SIG-M5 treated with dmso at 0.1 percent for 504 hours (cell line): ENCODE results near the gene FETUB.
"Not testable (repeated sequence)": the region's sequence is repeated elsewhere in the genome, so short reads cannot be mapped to it uniquely, and the experiment has no call there.

ENCODE experiments used
- DNase-seq: peaks from one replicate; lab custom pipeline; 2025; ENCODE audit not compliant: unreplicated experiment; lab: John Stamatoyannopoulos, UW

The FETUB gene

DNA sequence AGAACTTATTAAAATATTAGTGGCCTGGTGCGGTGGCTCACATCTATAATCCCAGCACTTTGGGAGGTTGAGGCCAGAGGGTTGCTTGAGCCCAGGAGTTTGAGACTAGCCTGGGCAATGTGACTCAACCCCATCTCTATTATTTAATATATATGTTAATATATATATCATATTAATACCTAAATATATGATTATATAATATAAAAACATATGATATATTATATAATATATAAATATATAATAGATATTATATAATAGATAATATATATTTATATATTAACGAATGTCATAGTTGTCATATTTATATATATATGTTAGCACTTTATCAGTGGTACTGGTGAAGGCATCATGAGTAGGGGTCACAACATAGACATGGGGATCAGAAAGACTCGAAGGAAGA is 30.9 kb downstream of the FETUB start:
- DNase-seq, result no peak

GRCh38 chr3:186678604-186679003 is 38.4 kb downstream of the FETUB start:
- DNase-seq, result no peak

GRCh38 chr3:186679151-186679550 is 39.0 kb downstream of the FETUB start:
- DNase-seq, result no peak

DNA sequence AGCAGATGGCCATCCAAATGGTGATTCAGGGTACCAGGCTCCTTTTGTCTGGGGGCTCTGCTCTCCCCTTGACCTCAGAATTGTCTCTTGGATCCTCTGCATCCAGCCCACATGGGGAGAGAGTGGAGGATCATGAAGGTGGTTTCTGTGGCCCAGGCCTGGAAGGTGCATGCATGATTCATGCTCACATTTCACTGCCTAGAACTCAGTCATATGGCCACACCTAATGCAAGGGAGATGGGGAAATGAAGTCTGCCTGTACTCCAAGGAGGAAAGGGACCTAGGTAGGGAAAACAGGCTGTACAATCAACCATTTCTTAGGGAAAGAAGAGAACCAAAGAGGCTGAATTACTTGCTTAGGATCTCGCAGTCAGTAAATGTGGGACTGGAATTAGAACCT is 40.7 kb downstream of the FETUB start:
- DNase-seq, result no peak

DNA sequence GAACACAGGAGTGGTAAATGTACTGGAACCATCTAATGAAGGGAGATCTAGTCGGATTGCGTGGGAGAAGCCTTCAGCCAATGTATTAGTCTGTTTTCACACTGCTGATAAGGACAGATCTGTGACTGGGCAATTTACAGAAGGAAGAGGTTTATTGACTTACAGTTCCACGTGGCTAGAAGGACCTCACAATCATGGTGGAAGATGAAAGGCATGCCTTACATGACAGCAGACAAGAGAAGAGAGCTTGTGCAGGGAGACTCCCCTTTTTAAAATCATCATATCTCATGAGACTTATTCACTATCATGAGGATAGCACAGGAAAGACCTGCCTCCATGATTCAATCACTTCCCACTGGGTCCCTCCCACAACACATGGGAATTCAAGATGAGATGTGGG is 42.6 kb downstream of the FETUB start:
- DNase-seq, result no peak

DNA sequence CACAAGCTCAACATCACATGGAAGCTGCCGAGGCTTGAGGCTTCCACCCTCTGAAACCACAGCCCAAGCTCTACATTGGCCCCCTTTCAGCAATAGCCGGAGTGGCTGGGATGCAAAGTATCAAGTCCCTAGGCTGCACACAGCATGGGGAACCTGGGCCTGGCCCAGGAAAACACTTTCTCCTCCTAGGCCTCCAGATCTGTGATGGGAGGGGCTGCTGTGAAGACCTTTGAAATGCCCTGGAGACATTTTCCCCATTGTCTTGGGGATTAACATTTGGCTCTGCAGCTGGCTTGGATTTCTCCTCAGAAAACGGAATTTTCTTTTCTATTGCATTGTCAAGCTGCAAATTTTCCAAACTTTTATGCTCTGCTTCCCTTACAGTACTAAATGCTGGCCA is 43.8 kb downstream of the FETUB start:
- no peak for DNase-seq

- not testable (repeated sequence) for DNase-seq
Observed at GRCh38 chr3:186686475-186686874, 46.3 kb downstream of the FETUB start.

- no peak for DNase-seq
Observed at GRCh38 chr3:186687120-186687651, 47.0 kb downstream of the FETUB start.

DNA sequence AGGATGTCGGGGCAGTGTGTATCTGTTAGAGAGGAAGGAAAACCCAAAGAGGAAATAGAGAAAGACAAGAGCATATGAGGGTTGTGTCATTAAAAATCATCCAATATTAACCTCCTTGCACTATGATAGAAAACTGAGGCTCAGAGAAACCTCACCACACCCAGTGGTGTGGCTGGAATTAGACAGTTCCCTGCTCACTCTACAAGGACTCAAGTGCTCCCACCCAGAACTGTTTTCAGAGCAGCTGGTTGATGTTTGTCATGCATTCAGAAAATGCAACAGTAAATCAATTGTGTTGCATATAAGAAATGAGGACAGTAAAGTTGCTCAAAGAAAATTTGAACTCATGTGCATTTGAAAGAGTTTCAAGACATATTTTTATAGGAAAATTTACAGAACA is 50.1 kb downstream of the FETUB start:
- DNase-seq, result not testable (repeated sequence)

DNA sequence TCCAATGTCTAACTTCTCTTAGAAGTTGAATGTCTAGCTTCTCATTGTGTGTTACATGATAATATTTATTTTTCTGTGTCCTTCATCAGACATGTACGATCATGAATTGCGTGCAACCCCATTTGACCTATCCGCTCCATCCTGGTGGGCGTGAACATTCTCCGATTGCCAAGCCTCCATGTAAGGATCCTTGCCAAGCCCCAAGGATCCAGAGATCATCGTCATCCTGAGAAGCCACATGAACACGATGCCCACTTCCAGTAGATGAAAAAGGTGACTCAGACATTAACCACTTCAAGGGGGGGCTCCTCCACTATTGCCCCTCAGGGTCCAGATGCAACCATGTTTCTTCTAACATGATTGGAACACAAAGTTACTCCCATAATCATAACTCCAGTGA is 51.5 kb downstream of the FETUB start:
- no peak for DNase-seq

DNA sequence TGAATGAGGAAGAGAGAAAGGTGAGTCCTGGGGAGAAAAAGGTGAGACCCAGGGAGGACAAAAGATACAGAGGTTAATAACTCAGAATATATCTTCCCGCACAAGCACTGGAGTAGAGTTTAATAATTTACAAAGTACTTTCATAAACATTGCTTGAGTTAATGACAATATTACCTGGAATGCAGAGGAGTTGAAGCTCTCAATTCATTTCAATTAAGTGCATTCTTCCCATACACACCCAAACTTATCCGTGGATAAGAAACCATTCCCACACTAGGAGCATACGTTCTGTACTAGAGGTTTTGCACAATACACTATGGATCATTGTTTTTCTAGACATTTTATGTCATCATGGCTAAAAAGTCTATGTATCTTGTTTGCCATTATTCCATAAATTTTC is 53.6 kb downstream of the FETUB start:
- DNase-seq, result no peak

DNA sequence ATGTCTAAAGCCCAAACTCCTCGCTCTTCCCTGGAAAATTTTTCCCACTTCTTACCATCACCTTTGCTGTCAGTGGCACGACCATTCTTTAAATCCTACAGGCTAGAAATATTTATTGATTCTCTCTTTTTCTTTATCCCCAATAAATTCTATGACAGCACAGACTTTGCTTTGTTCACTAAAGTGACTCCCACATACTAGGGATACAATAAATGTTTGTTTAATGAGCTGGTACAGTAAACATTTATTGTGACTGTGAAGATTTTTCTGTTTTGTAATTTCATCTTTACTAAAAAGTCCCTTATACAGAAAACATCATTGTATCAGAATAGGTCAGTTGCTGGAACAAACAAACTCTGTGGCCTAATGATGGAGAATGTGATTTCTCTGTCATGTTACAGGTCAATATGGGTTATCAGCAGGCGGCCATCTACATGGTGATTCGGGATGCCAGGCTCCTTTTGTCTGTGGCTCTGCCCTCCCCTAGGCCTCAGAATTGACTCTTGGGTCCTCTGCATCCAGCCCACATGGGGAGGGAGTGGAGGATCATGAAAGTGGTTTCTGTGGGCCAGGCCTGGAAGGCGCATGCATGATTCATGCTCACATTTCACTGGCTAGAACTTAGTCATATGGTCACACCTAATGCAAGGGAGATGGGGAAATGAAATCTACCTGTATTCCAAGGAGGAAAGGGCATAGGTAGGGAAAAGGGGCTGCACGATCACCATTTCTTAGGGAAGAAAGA is 54.3 kb downstream of the FETUB start:
- DNase-seq, result no peak

DNA sequence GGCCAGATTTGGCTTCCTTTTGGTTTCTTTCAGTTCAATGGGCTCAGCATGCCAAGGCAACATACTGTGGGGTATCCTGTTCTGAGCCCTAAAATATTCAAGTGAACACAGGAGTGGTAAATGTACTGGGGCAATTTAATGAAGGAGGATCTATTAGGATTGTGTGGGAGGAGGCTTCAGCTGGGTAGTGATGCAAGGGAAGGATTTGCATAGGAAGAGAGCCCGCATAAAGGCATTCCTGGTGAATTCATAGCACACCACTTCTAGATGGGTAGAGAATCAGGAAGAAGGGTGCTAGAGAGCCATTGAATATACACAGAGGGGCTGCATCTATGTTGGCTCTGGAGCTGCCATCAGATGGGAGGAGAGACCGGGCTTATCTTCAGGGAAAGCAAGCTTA is 56.3 kb downstream of the FETUB start:
- DNase-seq, result no peak

DNA sequence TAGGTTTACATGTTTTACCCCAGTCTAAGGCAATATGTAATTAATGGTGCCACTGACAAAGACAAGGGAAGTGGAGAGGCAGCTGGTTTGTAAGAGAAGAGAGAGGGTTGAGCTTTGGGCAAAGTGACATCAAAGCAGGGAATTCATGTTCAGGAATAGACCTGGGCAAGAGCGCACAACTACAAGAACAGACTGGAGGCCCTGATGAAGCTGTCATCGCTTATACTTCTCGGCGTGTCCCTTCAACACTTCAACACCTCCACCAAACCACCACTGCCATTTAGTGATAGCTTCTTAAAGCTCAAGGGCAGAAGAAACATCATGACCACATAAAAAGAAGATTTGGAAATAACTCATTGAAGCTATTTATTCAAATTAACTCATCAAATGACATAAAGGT is 57.3 kb downstream of the FETUB start:
- DNase-seq, result no peak

DNA sequence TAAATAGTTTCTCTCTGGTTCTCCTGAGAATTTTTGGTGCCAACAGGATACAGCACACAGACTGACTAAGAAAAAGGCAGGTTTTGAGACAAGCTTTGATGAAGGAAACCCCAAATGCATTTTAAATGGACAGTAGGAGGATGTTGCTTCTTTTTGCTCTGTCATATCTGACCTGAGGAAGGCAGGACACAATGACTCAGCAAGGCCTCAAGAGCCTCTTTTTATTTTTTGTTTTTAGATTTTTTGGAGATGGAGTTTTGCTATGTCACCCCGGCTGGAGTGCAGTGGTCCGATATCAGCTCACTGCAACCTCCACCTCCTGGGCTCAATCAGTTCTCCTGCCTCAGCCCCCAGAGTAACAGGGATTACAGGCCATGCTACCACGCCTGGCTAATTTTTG is 60.1 kb downstream of the FETUB start:
- DNase-seq, result no peak

GRCh38 chr3:186702451-186702850 is 62.3 kb downstream of the FETUB start:
- not testable (repeated sequence) for DNase-seq
